A673 (cell line): ENCODE results near the gene MND1.

Source experiments
- CTCF ChIP-seq: fragments of 300-800, 200-600 bp; sonication (generic); conservative IDR thresholded peaks from 2 replicates; pipeline ENCODE4 v1.5.1; 2017; ENCODE audit warnings: low read depth, mild to moderate bottlenecking, antibody characterized with exemption, low read length, moderate library complexity, mixed read lengths
- EZH2 ChIP-seq: fragments of 200-600 bp; sonication (generic); IDR thresholded peaks from 2 replicates; pipeline ENCODE4 v1.6.1; 2017; ENCODE audit warnings: borderline replicate concordance, low read depth, mild to moderate bottlenecking, mixed read lengths, antibody characterized with exemption, low read length; ENCODE audit not compliant: poor library complexity, severe bottlenecking

- TF ChIP-seq CTCF: no peak
- TF ChIP-seq EZH2: no peak
These were observed 39.7 kb downstream of the MND1 start for GRCh38 chr4:153384160-153384559.
